DOHH2 (cell line): Measurements from ENCODE around the gene MARCO.

Source experiments
- CTCF ChIP-seq: fragments of 200-600 bp; sonication (generic); IDR thresholded peaks from one replicate; pipeline ENCODE4 v1.5.1; 2014; ENCODE audit warnings: antibody characterized with exemption, mild to moderate bottlenecking, low read depth, low read length; ENCODE audit not compliant: poor library complexity, severe bottlenecking
- EZH2phosphoT487 ChIP-seq: fragments of 200-600 bp; sonication (generic); IDR thresholded peaks from 2 replicates; pipeline ENCODE4 v1.6.1; 2017; ENCODE audit warnings: borderline replicate concordance, mild to moderate bottlenecking, antibody characterized with exemption, low read length, moderate library complexity, mixed read lengths

- TF ChIP-seq CTCF, result no peak
- no peak for TF ChIP-seq EZH2phosphoT487
Measured at GRCh38 chr2:118980022-118980421, 38.0 kb downstream of the MARCO start.
